Measurements from ENCODE around the gene PHKG2. TPM values are rescaled to one million over a fixed set of nuclear protein-coding genes. Genes with fewer than 3 reads are reported as not detected.
"Not testable (repeated sequence)": the region's sequence is repeated elsewhere in the genome, so short reads cannot be mapped to it uniquely, and the experiment has no call there.

PHKG2 gene, protein sequence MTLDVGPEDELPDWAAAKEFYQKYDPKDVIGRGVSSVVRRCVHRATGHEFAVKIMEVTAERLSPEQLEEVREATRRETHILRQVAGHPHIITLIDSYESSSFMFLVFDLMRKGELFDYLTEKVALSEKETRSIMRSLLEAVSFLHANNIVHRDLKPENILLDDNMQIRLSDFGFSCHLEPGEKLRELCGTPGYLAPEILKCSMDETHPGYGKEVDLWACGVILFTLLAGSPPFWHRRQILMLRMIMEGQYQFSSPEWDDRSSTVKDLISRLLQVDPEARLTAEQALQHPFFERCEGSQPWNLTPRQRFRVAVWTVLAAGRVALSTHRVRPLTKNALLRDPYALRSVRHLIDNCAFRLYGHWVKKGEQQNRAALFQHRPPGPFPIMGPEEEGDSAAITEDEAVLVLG
- polyA plus RNA-seq (ENCODE audit: insufficient read length in 4 of 4) = 10 to 100 TPM; 24.9 to 32.7 (median 29.5) TPM

DNA sequence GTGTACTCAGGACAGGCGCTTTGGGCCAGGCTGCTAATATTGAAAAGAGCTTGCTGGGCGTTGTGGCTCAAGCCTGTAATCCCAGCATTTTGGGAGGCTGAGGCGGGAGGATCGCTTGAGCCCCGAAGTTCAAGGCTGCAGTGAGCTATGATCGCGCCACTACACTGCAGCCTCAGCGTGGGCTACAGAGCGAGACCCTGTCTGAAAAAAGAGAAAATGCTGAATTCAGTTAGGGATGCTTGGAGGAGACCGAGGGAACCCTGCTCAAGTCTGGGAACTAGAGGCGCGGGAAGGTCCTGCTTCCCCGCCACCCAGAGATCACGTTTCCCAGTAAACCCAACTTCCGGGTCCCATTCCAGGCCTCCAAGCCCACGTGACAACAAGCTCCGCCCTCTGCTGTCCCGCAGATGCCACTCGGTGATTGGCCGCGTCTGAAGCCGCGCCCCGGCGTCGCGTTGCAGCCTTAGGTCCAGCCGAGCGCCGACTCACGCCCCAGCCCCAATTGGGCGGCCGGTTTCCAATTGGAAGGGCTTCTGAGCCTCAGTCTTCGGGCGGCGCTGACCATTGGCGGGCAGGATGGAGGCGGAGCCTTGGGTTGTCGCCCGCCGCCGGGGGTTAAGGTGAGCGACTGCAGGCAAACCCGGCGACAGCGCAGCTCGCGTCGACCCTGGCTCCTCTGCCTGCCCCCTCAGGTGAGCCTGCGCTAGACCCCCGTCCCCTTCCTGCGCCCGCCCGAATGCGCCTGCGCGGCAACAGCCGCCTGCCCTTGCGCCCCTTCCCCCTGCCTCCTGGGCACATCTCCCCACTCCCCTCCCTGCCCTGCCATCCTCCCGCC lies at the start of gene PHKG2:
PHKG2 (plus strand) TSS at position 627 of the 835 bp plus-strand sequence. CDS start 396 bp downstream, outside the sequence.
- peak; percentile 95 to 98 (median 97) for DNase-seq (ENCODE audit: low read depth in 4 of 4, low spot score in 3 of 4)

DNA sequence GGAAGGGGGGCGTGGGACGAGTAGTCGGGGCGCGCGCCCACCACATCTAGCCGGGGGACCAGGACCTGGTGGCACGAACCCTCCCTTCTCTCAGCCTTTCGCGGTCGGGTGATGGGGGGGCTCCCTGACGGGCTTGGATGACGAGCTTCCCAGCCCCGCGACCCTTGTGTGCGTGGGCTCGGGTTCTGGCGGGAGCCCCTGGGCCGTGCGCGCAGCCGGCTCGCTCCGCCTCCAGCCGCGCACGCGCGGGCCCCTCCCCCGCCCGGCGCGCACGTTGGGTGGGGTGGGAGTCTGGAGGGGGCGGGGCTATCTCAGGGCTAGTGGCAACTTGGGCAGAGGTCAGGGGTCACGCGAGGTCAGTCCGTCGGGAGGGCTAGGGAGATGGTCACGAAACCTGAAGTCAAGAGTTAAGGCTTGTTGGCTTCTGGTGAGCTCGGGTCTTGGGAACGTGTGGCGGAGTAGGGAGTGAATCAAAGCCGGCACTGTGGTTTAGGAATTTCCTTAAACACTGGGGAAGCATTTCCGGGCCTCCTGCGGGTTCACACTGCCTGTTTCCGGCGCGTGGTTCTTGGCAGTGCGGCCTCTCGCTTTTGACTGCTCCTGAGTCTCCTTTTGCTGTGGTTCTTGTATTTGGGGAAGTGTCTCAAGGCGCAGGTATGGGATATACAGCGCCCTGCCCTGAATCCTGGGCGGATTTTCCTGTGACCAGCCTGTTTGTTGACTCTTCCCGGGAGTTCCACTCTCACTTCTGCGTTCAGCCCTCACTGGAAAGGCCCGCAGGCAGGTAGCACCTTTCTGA lies 49.2 kb upstream of the PHKG2 start, which contains the start of gene SRCAP:
SRCAP (plus strand) TSS at position 356 of the 799 bp plus-strand sequence. CDS start 1,654 bp downstream, outside the sequence.
- DNase-seq (ENCODE audit: low read depth in 4 of 4, low spot score in 3 of 4) = peak; percentile 71 to 76 (median 74)

DNA sequence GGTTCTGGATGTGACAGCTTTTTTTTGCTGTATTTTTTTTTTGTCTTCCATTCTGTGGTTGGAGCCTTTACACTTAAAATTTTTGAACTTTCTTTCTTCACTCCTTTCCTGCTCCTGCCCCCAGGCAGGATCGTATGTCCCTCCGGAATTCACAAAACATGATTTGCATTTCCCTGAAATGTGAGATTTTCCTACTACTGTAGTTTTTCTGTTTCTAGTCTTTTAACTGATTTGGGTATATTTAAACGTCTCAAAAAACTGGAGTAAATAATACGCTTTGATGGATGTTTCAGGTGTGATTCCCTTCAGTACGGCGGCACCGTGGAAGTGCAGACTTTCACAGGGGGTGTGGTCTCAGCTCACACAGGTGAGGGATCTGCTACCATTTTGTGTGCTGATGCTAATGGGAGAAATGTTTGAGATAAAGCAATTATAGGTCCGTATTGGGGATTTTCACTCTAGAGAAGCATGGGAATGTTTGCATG lies 48.6 kb upstream of the PHKG2 start:
- no peak for DNase-seq (ENCODE audit: low read depth in 4 of 4, low spot score in 3 of 4)

DNA sequence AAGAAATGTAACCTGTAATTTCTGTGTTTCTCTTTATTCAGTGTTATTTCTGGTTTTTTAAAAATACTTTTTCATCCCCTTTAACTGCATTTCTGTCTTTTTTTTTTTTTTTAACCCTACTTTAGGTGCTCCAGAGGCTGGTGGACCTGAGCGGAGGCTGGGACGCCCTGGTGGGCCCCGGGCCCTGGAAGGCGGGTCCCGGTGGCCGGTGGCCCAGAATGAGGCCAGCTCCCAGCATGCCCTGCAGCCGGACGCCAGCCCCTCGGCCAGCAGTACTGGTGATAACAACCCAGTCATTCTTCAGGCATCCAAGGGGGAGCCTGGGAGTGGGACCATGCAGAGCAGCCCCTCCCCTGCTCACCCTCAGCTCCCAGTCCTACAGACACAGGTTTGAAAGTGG lies 47.7 kb upstream of the PHKG2 start:
- DNase-seq (ENCODE audit: low read depth in 4 of 4, low spot score in 3 of 4) = no peak

DNA sequence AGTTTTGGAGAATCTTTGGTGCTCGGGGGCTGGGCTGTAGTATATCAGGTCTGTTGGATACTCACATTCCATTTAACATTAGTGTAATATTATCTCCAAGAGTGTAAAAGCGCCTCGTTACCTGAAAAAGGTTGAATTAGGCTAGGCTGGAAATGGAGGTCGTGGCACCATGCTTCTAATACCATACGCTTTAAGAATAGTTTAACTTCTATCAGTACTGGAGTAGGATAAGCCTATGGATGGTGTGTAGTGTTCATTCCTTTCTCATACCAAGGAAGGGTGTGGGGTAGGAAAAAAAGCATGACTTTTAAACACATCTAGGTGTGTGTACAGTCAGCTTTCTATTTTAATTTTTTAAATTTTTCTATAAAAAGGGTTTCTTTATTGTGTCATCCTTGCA lies 47.3 kb upstream of the PHKG2 start:
- no peak for DNase-seq (ENCODE audit: low read depth in 4 of 4, low spot score in 3 of 4)

DNA sequence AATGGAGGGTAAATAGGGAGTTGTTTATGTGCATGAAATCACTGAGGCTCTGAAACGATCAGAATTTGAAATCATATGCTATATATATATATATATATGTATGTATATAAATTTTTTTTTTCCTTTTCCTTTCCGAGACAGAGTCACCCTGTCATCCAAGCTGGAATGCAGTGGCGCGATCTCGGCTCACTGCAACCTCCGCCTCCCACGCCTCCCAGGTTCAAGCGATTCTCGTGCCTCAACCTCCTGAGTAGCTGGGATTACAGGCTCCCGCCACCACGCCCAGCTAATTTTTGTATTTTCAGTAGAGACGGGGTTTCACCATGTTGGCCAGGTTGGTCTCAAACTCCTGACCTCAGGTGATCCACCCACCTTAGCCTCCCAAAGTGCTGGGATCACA lies 45.2 kb upstream of the PHKG2 start:
- DNase-seq (ENCODE audit: low read depth in 4 of 4, low spot score in 3 of 4) = not testable (repeated sequence)

DNA sequence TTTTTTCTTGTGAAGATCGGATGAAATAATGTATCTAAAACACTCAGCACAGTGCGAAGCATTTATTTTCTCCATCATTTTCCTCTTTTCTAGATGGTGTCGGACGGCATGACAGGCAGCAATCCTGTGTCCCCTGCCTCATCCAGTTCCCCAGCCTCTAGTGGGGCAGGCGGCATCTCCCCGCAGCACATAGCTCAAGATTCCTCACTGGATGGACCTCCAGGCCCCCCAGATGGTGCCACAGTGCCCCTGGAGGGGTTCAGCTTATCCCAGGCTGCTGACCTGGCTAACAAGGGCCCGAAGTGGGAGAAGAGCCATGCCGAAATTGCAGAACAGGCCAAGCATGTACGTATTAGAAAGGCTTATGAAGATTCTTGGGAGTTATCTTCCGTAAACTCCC lies 44.3 kb upstream of the PHKG2 start:
- DNase-seq (ENCODE audit: low read depth in 4 of 4, low spot score in 3 of 4) = no peak

DNA sequence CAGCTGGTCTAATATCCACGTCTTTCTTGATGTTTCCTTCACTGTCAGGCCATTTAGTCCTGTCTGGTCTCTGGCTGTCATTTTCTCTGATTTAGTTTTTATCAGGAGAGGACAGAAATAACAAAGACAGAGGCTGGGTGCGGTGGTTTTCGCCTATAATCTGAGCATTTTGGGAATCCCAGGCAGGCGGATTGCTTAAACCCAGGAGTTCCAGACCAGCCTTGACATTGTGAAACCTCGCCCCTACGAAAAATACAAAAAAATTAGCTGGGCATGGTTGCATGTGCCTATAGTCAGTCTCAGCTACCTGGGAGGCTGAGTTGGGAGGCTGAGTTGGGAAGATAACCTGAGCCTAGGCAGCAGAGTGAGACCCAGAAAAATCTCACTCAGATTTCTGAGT lies 42.2 kb upstream of the PHKG2 start:
- DNase-seq (ENCODE audit: low read depth in 4 of 4, low spot score in 3 of 4) = no peak

DNA sequence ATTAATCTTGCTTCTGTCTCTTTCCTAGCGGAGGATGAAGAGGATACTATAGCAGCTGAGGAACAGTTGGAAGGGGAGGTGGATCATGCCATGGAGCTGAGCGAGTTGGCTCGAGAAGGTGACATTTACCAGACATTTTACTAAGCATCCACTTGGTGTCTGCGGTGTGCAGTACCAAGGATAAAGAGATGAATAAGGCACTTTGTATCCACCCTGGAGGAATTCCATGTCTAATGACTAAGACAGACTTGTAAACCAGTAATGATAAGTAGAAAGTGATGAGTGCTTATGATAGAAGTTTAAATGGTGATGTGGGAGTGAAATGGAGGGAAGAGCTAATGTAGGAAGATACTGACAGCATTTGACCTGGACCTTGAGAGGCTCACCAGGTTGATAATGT lies 37.3 kb upstream of the PHKG2 start:
- no peak for DNase-seq (ENCODE audit: low read depth in 4 of 4, low spot score in 3 of 4)

DNA sequence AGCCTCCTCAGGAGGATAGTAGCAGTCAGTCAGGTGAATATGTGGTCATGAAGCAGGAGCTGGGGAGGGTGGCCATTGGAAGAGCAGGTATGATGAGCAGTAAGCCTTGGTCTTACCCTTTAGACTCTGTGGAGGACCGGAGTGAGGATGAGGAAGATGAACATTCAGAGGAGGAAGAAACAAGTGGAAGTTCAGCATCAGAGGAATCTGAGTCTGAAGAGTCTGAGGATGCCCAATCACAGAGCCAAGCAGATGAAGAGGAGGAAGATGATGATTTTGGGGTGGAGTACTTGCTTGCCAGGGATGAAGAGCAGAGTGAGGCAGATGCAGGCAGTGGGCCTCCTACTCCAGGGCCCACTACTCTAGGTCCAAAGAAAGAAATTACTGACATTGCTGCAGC lies 36.5 kb upstream of the PHKG2 start:
- DNase-seq (ENCODE audit: low read depth in 4 of 4, low spot score in 3 of 4) = no peak

DNA sequence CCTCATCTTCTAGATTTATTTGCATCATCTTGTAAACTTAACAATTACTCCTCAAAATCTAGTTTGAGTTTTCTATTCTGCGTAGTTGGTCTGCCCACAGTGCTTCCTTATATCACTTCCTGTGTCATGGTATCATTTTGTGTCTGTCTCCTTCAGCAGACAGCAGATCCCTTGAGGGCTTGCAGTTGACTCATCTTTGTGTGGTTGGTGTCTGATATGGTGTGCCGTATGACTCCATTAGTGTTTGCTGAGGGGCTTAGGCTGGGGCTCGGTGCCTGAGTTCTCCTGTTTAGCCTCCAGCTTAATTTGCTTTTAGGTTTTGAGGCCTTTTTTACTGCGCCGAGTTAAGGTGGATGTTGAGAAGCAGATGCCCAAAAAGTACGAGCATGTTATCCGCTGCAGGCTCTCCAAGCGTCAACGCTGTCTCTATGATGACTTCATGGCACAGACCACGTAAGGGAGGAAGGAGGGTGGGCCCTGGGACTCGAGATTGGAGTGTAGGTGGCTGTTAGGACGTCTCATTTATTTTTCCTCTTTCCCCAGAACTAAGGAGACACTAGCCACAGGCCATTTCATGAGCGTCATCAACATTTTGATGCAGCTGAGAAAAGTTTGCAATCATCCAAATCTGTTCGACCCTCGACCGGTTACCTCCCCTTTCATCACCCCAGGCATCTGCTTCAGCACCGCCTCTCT lies 32.3 kb upstream of the PHKG2 start:
- DNase-seq (ENCODE audit: low read depth in 4 of 4, low spot score in 3 of 4) = no peak

DNA sequence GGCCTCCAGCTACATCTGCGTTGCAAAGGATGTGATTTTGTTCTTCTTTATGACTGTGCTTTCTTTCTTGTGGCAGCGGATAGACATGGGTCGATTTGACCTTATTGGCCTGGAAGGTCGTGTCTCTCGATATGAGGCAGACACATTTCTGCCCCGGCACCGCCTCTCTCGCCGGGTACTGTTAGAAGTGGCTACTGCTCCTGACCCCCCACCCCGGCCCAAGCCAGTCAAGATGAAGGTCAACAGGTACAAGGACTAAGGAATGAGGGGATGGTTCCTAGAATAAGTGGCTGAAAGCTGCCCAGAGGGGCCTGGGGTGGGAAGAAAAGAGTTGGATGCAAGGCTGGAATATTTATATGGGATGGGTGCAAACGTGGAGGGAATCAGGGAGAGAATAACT lies 28.1 kb upstream of the PHKG2 start:
- no peak for DNase-seq (ENCODE audit: low read depth in 4 of 4, low spot score in 3 of 4)

DNA sequence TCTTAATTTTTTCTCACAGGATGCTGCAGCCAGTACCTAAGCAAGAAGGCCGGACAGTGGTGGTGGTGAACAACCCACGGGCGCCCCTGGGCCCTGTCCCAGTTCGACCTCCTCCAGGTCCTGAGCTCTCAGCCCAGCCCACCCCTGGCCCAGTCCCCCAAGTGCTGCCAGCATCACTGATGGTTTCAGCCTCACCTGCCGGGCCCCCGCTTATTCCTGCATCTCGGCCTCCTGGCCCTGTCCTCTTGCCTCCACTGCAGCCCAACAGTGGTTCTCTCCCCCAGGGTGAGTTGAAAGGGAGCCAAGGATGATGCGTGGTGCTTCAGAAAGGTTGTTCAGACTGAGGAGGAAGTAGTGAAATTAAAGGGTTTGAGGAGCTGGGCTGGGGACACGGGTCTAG lies 27.5 kb upstream of the PHKG2 start:
- DNase-seq (ENCODE audit: low read depth in 4 of 4, low spot score in 3 of 4) = no peak

DNA sequence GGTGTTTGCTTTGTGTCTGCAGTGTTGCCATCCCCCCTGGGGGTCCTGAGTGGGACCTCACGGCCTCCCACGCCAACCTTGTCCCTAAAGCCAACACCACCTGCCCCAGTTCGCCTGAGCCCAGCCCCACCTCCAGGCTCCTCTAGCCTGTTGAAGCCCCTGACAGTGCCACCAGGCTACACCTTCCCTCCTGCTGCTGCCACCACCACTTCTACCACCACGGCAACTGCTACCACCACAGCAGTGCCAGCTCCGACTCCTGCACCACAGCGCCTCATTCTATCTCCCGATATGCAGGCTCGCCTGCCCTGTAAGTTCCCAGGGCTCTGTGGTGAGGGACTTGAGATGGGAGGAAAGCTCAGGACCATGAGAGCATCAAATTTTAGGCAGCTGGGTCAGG lies 27.1 kb upstream of the PHKG2 start:
- no peak for DNase-seq (ENCODE audit: low read depth in 4 of 4, low spot score in 3 of 4)

DNA sequence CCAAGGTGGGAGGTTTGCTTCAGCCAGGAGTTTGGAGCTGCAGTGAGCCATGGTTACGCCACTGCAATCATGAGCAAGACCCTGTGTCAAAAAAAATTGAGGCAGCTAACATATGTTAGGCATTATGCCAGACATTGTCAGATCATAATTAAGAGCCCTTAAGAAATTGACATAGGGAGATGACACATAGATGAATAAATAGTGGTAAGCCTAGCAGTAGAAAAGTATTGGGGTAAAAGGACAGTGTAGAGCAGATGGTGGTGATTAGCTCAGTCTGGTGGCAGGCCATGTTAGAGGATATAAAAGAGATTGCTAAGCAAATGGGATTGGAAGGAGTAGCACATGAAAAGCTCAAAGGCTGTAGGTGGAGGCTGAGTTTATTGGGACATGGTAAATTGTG lies 26.6 kb upstream of the PHKG2 start:
- no peak for DNase-seq (ENCODE audit: low read depth in 4 of 4, low spot score in 3 of 4)

DNA sequence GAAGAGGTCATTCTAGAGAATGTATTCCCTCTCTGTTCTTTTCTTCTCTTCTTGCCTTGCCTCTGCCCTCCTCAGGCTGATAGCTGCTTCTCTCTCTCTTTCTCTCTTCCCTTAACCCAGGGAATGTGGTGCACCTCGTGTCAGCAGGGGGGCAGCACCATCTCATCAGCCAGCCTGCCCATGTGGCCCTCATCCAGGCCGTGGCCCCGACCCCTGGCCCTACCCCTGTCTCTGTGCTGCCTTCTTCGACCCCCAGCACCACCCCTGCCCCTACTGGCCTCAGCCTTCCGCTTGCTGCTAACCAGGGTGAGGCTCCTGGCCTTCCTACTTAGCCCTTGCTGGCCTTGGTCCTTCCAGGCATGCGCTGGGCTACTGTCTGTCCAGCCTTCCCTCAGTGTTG lies 25.8 kb upstream of the PHKG2 start:
- DNase-seq (ENCODE audit: low read depth in 4 of 4, low spot score in 3 of 4) = no peak

DNA sequence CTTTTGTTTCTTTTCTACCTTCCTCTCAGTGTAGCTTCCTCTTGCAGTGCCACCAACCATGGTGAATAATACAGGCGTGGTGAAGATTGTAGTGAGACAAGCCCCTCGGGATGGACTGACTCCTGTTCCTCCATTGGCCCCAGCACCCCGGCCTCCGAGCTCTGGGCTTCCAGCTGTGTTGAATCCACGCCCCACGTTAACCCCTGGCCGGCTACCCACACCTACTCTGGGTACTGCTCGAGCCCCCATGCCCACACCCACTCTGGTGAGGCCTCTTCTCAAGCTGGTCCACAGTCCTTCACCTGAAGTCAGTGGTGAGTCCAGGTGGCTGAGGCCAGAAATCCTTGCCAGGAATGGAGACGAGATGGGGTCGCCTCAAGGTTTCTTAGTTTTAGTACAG lies 25.3 kb upstream of the PHKG2 start:
- DNase-seq (ENCODE audit: low read depth in 4 of 4, low spot score in 3 of 4) = no peak

DNA sequence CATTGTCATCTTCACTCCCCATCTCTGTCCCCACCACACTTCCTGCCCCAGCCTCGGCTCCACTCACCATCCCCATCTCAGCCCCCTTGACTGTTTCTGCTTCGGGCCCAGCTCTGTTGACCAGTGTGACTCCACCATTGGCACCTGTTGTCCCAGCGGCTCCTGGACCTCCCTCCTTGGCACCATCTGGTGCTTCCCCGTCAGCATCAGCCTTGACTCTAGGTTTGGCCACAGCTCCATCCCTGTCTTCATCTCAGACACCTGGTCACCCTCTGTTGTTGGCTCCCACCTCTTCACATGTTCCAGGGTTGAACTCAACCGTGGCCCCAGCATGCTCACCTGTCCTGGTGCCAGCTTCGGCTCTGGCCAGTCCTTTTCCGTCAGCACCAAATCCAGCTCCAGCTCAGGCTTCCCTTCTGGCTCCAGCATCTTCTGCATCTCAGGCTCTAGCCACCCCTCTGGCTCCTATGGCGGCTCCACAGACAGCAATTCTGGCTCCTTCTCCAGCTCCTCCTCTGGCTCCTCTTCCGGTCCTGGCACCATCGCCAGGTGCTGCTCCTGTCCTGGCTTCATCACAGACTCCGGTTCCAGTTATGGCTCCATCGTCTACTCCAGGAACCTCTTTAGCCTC lies 24.4 kb upstream of the PHKG2 start:
- no peak for DNase-seq (ENCODE audit: low read depth in 4 of 4, low spot score in 3 of 4)

DNA sequence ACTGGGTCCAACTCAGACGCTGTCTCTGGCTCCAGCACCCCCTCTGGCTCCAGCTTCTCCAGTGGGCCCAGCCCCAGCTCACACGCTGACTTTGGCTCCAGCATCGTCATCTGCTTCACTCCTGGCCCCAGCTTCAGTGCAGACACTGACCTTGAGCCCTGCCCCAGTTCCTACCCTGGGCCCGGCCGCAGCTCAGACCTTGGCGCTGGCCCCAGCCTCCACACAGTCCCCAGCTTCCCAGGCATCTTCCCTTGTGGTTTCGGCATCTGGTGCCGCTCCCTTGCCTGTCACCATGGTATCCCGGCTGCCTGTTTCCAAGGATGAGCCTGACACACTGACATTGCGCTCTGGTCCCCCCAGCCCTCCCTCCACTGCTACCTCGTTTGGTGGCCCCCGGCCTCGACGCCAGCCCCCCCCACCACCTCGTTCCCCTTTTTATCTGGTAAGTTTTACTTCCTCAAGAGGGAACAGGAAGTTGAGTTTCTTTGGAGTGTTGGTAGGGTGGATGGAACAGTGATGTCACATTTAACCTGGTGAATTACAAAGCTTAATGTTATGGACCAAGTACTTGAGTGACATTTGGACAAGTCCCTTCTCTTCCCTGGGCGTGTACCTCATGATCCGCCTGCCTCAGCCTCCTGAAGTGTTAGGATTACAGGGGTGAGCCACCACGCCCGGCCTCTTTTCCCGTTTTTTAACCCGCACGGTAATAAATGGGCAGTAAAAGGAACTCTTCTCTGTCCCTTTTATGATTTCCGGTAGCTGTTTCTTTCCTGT lies 23.4 kb upstream of the PHKG2 start:
- DNase-seq (ENCODE audit: low read depth in 4 of 4, low spot score in 3 of 4) = no peak

Measured in right renal pelvis (tissue), 4 donors.